Osteocyte (in vitro differentiated cells): Measurements from ENCODE around the gene PRXL2A. TPM values are rescaled to one million over a fixed set of nuclear protein-coding genes. Genes with fewer than 3 reads are reported as not detected.

Experiments
- DNase-seq: peaks from one replicate; pipeline ENCODE4 v3.0.0; 2021; ENCODE audit warnings: mixed read lengths; ENCODE audit not compliant: unreplicated experiment; ENCODE audit errors: extremely low spot score
- H3K27ac Mint-ChIP-seq: one replicate; pipeline ENCODE4 v1.8.0; 2021; ENCODE audit warnings: mild to moderate bottlenecking, mixed read lengths; ENCODE audit not compliant: unreplicated experiment
- H3K27me3 Mint-ChIP-seq: one replicate; pipeline ENCODE4 v1.8.0; 2021; ENCODE audit warnings: mixed read lengths; ENCODE audit not compliant: unreplicated experiment
- H3K36me3 Mint-ChIP-seq: one replicate; pipeline ENCODE4 v1.8.0; 2021; ENCODE audit warnings: mixed read lengths; ENCODE audit not compliant: unreplicated experiment
- H3K4me1 Mint-ChIP-seq: one replicate; pipeline ENCODE4 v1.8.0; 2021; ENCODE audit warnings: mixed read lengths; ENCODE audit not compliant: unreplicated experiment
- H3K4me3 Mint-ChIP-seq: one replicate; pipeline ENCODE4 v1.8.0; 2021; ENCODE audit warnings: mild to moderate bottlenecking, moderate library complexity, mixed read lengths; ENCODE audit not compliant: unreplicated experiment
- H3K9me3 Mint-ChIP-seq: one replicate; pipeline ENCODE4 v1.8.0; 2021; ENCODE audit warnings: mixed read lengths; ENCODE audit not compliant: unreplicated experiment
- total RNA-seq: library from RNA; stranded (reverse); gene quantifications from 2 replicates; pipeline ENCODE4 v1.2.1, GENCODE V29; 2021
- TF ChIP-seq, protein P1 (sequence below): fragments of 200-600 bp; sonication (generic); IDR thresholded peaks from 2 replicates; pipeline ENCODE4 v1.5.0; 2021; ENCODE audit warnings: antibody characterized with exemption, mild to moderate bottlenecking, moderate library complexity

Gene PRXL2A
- total RNA-seq, 1 donor from 2014 or later = 56.8 TPM

- no peaks in the 10 kb centered on the region for H3K27me3 Mint-ChIP-seq
- H3K4me1 Mint-ChIP-seq = peaks cover 78% of the 10 kb centered on the region
- TF ChIP-seq, protein P1, sequence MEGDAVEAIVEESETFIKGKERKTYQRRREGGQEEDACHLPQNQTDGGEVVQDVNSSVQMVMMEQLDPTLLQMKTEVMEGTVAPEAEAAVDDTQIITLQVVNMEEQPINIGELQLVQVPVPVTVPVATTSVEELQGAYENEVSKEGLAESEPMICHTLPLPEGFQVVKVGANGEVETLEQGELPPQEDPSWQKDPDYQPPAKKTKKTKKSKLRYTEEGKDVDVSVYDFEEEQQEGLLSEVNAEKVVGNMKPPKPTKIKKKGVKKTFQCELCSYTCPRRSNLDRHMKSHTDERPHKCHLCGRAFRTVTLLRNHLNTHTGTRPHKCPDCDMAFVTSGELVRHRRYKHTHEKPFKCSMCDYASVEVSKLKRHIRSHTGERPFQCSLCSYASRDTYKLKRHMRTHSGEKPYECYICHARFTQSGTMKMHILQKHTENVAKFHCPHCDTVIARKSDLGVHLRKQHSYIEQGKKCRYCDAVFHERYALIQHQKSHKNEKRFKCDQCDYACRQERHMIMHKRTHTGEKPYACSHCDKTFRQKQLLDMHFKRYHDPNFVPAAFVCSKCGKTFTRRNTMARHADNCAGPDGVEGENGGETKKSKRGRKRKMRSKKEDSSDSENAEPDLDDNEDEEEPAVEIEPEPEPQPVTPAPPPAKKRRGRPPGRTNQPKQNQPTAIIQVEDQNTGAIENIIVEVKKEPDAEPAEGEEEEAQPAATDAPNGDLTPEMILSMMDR = peak; percentile 21
- H3K4me3 Mint-ChIP-seq = peak overlapping the region; percentile 1
- H3K36me3 Mint-ChIP-seq = no peaks in the 10 kb centered on the region
- DNase-seq = peak; percentile 86
- peak overlapping the region; percentile 88 for H3K27ac Mint-ChIP-seq
- no peaks in the 10 kb centered on the region for H3K9me3 Mint-ChIP-seq
These were observed 50.9 kb downstream of the PRXL2A start for GRCh38 chr10:80459047-80459865.

GRCh38 chr10:80460399-80461207 lies 52.3 kb downstream of the PRXL2A start:
- TF ChIP-seq, protein P1 = no peak
- H3K36me3 Mint-ChIP-seq = no peaks in the 10 kb centered on the region
- no peak for DNase-seq
- H3K4me1 Mint-ChIP-seq = peaks cover 84% of the 10 kb centered on the region
- H3K27ac Mint-ChIP-seq = peak overlapping the region; percentile 58
- no peaks in the 10 kb centered on the region for H3K9me3 Mint-ChIP-seq
- no peak overlapping the region for H3K4me3 Mint-ChIP-seq
- no peaks in the 10 kb centered on the region for H3K27me3 Mint-ChIP-seq

DNA sequence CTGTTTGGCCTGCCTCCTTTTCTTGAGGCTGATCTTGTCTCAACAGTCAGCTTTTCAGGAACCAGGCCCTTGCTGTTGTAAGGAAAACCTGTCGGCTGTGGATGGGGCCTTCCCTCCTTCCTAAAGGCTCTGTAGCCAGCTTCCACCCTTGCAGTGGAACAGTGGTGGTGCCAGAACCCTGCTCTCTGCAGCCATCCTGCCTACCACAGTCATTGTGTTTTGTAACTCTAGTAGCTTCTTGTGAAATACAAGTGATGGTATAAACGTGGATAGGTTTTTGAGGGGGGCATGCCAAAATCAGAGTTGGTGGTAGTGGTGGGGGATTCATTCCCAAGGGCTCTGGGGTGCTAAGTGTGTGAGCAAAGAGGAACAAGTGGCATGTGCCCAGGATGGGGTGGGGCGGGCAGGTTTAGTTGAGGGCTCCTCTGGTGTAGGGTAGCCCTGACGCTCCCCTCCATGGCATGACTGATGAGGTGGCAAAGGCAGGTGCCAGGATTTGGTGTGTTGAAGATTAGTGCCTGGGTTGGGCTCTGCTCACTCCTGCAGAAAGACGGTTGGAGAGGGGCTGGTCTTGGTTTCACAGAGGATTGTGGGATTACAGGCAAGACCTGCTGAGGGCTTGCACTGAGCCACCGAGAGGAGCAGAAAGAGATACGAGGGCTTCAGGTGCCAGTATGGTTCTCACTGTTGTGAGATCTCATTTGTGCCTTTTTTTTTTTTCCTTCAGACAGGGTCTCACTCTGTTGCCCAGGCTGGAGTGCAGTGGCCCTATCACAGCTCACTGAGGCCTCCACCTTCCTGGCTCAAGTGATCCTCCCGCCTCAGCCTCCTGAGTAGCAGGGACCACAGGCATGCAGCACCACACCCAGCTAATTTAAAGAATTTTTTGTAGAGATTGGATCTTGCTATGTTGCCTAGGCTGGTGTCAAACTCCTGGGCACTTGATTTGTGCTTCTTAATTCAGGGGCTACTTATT lies 53.1 kb downstream of the PRXL2A start:
- no peaks in the 10 kb centered on the region for H3K27me3 Mint-ChIP-seq
- DNase-seq = no peak
- H3K4me1 Mint-ChIP-seq = peaks cover 80% of the 10 kb centered on the region
- no peak overlapping the region for H3K4me3 Mint-ChIP-seq
- no peaks in the 10 kb centered on the region for H3K36me3 Mint-ChIP-seq
- no peak overlapping the region for H3K27ac Mint-ChIP-seq
- TF ChIP-seq, protein P1 = no peak
- no peaks in the 10 kb centered on the region for H3K9me3 Mint-ChIP-seq

- Mint-ChIP-seq H3K36me3 (no peaks in the 10 kb centered on the region), H3K9me3 (no peaks in the 10 kb centered on the region), H3K27me3 (no peaks in the 10 kb centered on the region), H3K4me1 (peaks cover 84% of the 10 kb centered on the region), H3K4me3 (peak overlapping the region; percentile 7), H3K27ac (peak overlapping the region; percentile 77)
- no peak for DNase-seq
- TF ChIP-seq, protein P1 = no peak
These were observed 54.1 kb downstream of the PRXL2A start for GRCh38 chr10:80462299-80462980.
